ENCODE results near the gene NECAP2.
"Not testable (repeated sequence)": the region's sequence is repeated elsewhere in the genome, so short reads cannot be mapped to it uniquely, and the experiment has no call there.

DNA sequence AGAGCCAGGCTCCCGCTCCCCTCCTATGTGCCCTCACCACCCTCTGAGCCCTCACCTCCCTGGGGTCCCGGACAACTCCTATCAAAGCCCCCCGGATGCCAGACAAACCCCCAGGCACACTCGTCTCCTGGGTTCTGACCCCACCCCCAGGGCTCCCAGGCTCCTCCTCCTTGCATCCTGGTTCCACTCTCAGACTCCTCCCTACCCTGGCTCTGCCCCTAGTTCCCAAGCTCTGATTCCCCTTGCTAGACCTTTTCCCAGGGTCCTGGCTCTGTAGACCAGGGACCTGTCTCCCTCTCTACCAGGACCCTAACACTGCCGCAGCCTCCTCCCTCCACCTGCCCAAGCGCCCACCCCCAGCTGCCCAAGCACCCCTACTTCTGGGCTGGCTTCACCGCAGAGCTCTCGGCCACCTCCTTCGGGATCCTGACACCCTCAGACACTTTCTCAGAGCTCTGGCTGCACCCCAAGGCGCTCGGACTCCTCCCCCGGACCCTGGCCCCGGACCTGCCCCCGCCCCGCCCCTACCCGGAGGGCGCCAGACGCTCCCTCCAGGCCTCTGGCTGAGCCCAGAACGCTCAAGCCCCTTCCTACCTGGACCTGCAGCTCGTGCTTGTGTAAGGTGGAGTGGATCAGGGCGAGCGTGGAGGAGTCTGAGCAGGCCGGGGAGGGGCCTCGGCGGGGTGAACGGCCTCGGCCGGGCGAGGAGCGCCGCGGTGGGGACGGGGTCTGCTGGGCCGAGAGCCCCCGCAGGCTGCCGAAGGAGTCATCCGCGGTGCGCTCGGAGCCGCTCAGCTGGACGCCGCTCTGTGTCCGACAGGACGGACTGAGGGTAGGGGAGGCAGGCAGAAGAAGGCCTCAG, 43.3 kb downstream of the NECAP2 start:
- not testable (repeated sequence) for TF ChIP-seq HCFC1 (IDR thresholded peaks at IDR 0.05; ENCODE audit: low read length); ZBTB4 (CRISPR knock-in tag; IDR thresholded peaks at IDR 0.05)

All from GM12878 (cell line).